Activated T-cell treated with anti-CD3 and anti-CD28 coated beads, Interleukin-2, amount 50 U/mL, for 24 hours (primary cell): ENCODE data around the gene MC1R.
"Not testable (repeated sequence)": the region's sequence is repeated elsewhere in the genome, so short reads cannot be mapped to it uniquely, and the experiment has no call there.

ENCODE experiments used
- DNase-seq: peaks from one replicate; pipeline ENCODE4 v3.0.0-alpha.2; 2020
- H3K27ac Mint-ChIP-seq: 2 replicates; pipeline ENCODE4 v1.8.0; 2020; ENCODE audit warnings: mild to moderate bottlenecking, mixed read lengths
- H3K27me3 Mint-ChIP-seq: 2 replicates; pipeline ENCODE4 v1.8.0; 2020; ENCODE audit warnings: mixed read lengths
- H3K36me3 Mint-ChIP-seq: 2 replicates; pipeline ENCODE4 v1.8.0; 2020; ENCODE audit warnings: low read depth, mixed read lengths
- H3K4me1 Mint-ChIP-seq: 2 replicates; pipeline ENCODE4 v1.8.0; 2020; ENCODE audit warnings: low read depth, mixed read lengths
- H3K4me3 Mint-ChIP-seq: 2 replicates; pipeline ENCODE4 v1.8.0; 2020; ENCODE audit warnings: mild to moderate bottlenecking, moderate library complexity, mixed read lengths
- H3K9me3 Mint-ChIP-seq: 2 replicates; pipeline ENCODE4 v1.8.0; 2020; ENCODE audit warnings: mixed read lengths

The MC1R gene

DNA sequence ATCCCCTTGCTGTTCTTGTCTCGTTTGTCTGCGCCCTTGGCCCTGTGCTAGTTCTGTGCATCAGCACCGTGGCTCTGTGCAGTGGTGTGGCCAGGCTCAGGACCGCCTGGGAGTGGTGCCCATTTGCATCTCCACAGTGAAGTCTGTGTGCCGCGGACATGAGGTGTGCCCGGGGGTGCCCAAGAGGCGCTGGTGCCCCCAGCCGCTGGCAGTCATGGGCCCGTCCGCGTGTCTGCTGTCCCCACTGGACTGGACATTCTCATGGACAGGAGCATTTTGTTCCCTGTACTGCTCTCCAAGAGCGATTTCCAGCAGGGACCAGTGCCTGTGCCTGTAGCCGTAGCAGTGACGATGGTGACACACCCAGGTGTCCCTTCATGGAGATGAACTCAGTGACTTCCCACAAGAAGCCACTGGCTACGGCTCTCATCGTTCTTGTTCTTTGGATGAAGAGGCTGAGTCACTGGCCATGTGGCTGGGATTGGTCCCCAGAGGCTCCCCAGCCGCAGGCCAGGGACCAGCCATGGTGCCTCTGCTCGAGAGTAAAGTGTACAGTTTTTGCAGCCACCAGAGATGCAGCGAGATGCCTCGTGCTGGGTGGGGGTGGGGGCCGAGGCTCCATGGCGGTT, 13.0 kb upstream of the MC1R start:
- no peak for DNase-seq
- Mint-ChIP-seq H3K9me3 (no peaks in the 10 kb centered on the region), H3K27ac (no peak overlapping the region), H3K27me3 (no peaks in the 10 kb centered on the region), H3K4me3 (no peak overlapping the region), H3K4me1 (peaks cover 6% of the 10 kb centered on the region), H3K36me3 (peaks cover 66% of the 10 kb centered on the region)

DNA sequence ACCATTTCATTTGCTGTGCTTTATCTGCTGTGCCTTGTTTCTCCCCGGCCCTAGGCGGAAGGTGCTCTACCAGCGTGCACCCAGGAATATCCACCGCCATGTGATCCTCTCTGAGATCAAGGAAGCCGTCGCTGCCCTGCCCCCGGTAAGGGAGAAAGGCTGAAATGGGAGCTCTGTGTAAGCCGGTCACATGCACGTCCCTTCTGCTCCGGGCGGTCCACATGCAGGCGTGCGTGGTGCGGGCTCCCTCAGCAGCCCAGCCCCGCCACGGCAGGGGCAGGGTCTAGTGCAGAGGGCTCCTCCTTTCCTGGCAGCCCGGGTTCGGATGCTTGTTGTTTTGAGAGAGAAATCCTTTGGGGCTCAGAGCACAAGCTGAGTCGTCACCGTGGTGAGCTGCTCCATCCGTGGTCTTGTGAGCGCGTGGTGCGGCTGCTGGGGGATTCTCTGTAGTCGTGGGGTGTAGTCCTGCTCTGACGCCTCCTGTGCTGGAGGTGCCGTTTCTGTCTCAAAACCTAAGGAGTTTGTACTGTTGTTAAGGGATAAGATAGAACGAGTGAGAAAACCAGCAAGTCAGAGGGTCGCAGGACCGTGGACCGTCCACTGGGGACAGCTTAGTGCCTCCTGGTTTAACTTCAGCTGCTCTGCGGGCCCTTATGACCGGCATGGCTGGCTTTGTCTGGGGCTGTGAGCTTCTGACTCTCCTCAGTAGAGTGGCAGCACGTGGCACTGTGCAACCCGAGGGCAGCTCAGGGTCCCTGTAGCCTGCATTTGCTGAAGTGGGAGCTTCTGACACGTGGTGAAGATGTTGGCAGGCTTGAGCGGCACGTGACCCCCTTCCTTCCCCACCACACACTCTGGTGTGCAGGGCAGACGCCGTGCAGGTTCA, 12.3 kb upstream of the MC1R start:
- Mint-ChIP-seq H3K27ac (no peak overlapping the region), H3K27me3 (no peaks in the 10 kb centered on the region), H3K4me1 (peaks cover 6% of the 10 kb centered on the region), H3K9me3 (no peaks in the 10 kb centered on the region), H3K4me3 (no peak overlapping the region), H3K36me3 (peaks cover 64% of the 10 kb centered on the region)
- no peak for DNase-seq

DNA sequence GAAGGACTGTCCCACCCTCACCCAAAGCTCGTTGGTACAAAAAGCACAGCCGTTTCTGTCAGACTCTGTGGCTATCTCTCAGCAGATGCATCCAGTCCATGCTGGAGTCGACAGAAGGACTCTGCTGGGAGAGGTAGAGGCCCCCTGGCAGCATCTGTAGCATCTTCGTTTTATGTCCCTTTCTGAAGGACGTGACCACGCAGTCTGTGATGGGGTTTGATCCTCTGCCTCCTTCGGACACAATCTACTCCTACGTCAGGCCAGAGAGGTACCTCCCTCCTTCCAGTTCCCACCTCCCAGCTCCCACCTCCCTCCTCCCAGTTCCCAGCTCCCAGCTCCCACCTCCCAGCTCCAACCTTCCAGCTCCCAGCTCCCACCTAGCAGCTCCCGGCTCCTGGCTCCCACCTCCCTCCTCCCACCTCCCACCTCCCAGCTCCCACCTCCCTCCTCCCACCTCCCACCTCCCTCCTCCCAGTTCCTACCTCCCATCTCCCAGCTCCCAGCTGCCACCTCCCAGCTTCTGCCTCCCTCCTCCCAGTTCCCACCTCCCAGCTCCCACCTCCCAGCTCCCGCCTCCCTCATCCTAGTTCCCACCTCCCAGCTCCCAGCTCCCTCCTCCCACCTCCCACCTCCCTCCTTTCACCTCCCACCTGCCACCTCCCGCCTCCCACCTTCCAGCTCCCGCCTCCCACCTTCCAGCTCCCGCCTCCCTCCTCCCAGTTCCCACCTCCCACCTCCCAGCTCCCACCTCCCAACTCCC, 11.4 kb upstream of the MC1R start:
- Mint-ChIP-seq H3K36me3 (peaks cover 73% of the 10 kb centered on the region), H3K9me3 (no peaks in the 10 kb centered on the region), H3K27ac (no peak overlapping the region), H3K4me3 (no peak overlapping the region), H3K27me3 (no peaks in the 10 kb centered on the region), H3K4me1 (peaks cover 6% of the 10 kb centered on the region)
- no peak for DNase-seq

DNA sequence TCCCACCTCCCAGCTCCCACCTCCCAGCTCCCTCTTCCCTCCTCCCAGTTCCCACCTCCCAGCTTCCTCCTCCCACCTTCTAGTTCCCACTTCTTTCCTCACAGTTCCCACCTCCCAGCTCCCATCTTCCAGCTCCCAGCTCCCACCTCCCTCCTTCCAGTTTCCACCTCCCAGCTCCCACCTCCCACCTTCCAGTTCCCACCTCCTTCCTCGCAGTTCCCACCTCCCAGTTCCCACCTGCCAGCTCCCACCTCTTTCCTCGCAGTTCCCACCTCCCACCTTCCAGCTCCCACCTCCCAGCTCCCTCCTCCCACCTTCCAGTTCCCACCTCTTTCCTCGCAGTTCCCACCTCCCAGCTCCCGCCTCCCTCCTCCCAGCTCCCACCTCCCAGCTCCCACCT, 10.4 kb upstream of the MC1R start:
- Mint-ChIP-seq H3K36me3 (peaks cover 78% of the 10 kb centered on the region), H3K9me3 (no peaks in the 10 kb centered on the region), H3K27me3 (no peaks in the 10 kb centered on the region), H3K27ac (no peak overlapping the region), H3K4me1 (peaks cover 6% of the 10 kb centered on the region), H3K4me3 (no peak overlapping the region)
- no peak for DNase-seq

DNA sequence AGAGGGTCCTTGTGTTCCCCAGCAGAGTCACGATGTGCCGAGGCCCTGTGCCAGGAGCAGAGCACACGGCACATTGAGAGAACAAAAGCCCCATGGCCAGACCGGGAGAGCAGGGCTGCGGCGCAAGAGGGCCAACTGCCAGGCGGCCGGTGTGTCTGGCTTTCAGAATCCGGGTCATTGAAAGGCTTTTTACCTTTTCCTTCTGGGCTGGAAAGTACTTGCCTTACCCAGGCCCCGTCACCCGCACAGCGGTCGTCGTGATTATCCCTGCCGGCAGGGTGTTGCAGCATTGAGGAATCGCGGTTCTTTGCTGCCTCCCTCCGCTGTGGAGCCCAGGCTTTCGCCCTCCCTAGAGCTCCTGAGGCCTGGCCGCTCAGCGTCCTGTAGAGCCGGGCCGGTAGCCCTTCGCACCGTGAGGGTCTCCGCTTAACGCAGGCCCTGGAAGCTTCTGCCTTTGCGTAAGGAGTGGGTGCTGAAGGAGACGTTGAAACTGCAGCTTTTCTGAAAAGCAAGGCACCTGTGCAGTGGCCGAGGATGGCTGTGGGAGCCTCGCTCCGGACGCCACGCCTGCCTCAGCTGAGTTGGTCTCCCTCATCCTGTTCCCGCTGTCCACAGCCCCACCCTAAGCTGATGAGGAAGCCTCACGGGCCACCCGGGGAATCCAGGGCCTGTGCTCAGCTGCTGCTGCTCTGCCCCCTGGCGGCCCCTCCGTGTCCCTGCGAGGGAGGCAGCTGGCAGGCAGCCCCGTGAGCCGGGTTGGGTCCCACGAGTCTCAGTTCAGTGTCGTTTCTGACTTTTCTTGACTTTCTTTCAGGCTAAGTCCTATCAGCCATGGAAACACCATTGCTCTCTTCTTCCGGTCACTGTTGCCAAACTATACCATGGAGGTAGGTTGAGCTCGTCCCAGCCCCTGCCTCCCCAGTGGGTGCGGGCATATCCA, 8.6 kb upstream of the MC1R start:
- H3K4me3 Mint-ChIP-seq: no peak overlapping the region
- DNase-seq: peak; percentile 81
- H3K27ac Mint-ChIP-seq: no peak overlapping the region
- no peaks in the 10 kb centered on the region for H3K27me3 Mint-ChIP-seq
- H3K4me1 Mint-ChIP-seq: peaks cover 6% of the 10 kb centered on the region
- no peaks in the 10 kb centered on the region for H3K9me3 Mint-ChIP-seq
- peaks cover 66% of the 10 kb centered on the region for H3K36me3 Mint-ChIP-seq

DNA sequence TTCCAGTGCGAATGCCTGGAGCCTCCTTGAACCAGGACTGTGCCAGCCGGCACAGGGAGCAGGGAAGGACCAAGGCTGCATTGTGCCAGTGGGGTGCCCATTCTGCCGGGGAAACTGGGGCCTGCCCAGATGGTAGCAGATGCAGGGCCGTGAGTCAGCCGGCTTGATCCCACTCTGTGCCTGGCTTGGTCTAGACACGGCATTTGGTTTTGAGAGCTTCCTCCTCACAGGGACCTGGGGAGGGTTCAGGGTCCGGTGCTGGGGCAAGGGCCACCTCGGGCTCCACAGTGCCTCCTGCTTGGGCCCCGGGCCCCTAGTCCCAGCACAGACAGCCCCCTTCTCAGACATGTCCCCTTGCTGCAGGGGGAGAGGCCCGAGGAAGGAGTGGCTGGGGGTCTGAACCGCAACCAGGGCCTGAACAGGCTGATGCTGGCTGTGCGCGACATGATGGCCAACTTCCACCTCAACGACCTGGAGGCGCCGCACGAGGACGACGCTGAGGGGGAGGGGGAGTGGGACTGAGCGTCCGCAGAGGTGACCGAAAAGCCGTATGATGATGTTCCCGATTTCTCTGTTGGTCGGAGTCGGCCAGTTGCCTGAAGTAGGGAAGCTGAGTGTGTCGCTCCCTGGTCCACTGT, 7.8 kb upstream of the MC1R start:
- no peak overlapping the region for H3K27ac Mint-ChIP-seq
- no peak for DNase-seq

DNA sequence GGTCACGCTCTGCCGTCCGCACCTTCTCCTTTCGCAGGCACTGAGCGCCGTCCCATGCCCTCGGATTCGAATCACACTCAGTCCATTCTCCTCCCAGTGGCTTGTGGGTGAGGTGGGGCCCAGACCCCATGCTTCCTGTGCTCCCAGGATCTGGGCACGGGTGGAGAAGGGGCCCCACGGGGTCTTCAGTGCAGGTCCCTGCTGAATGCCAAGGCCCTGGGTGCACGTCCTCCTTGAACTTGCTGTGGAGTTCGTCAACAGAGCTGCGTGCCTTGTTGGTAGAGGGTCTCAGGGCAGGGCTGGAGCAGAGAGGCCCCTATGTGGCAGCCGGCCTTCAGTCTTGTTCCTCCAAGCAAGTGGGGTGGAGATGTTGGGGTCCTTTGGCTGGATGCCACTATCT, 7.3 kb upstream of the MC1R start:
- H3K4me1 Mint-ChIP-seq: peaks cover 8% of the 10 kb centered on the region
- peaks cover 55% of the 10 kb centered on the region for H3K36me3 Mint-ChIP-seq
- H3K4me3 Mint-ChIP-seq: no peak overlapping the region
- H3K27ac Mint-ChIP-seq: no peak overlapping the region
- DNase-seq: no peak
- H3K9me3 Mint-ChIP-seq: no peaks in the 10 kb centered on the region
- H3K27me3 Mint-ChIP-seq: no peaks in the 10 kb centered on the region

More for the DNA sequence above, 7.8 kb upstream of the MC1R start:
- peaks cover 59% of the 10 kb centered on the region for H3K36me3 Mint-ChIP-seq
- H3K4me3 Mint-ChIP-seq: no peak overlapping the region
- no peaks in the 10 kb centered on the region for H3K27me3 Mint-ChIP-seq
- no peaks in the 10 kb centered on the region for H3K9me3 Mint-ChIP-seq
- H3K4me1 Mint-ChIP-seq: peaks cover 6% of the 10 kb centered on the region

DNA sequence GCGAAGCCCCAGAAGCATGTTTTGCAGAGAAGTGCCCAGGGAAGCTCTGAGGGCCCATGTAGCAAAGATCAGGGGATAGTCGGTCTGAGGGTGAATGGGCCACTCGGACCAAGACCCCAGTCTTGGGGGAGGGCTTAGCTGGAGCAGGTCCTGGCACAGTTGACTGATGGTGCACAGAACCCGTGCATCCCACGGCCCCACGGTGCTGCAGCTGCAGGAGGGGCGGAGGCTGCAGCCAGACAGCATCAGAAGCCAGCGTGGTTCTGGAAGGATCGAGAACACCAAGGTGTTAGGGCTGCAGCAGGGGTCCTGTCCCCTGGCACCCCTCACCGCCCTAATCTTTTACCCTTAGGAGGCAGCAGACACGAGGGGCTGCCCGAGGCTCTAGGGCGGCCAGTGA, 6.5 kb upstream of the MC1R start:
- Mint-ChIP-seq H3K9me3 (no peaks in the 10 kb centered on the region), H3K4me1 (peaks cover 8% of the 10 kb centered on the region), H3K27ac (no peak overlapping the region), H3K27me3 (no peaks in the 10 kb centered on the region), H3K4me3 (no peak overlapping the region), H3K36me3 (peaks cover 48% of the 10 kb centered on the region)
- no peak for DNase-seq

DNA sequence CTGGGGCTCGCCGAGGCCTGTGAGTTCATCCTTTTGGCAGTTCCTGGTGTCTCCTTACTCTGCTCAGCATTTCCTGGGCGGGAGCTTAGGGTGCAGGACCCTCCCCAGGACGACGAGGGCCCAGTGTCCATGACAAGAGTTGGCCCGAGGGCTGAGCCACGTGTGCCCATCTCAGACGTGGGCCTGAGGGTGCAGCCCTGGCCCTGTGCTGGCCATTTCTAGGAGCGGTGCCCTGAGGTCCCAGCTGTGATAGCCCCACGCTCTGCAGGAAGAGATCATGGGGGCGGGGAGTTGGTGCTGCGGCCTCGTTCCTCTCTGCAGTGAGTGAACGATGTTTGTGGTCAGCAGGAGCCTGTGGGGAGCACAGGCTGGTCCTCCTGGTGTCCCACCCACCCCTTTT, 6.0 kb upstream of the MC1R start:
- Mint-ChIP-seq H3K4me1 (peaks cover 10% of the 10 kb centered on the region), H3K36me3 (peaks cover 48% of the 10 kb centered on the region), H3K27me3 (no peaks in the 10 kb centered on the region), H3K4me3 (no peak overlapping the region), H3K9me3 (no peaks in the 10 kb centered on the region), H3K27ac (no peak overlapping the region)
- DNase-seq: no peak

DNA sequence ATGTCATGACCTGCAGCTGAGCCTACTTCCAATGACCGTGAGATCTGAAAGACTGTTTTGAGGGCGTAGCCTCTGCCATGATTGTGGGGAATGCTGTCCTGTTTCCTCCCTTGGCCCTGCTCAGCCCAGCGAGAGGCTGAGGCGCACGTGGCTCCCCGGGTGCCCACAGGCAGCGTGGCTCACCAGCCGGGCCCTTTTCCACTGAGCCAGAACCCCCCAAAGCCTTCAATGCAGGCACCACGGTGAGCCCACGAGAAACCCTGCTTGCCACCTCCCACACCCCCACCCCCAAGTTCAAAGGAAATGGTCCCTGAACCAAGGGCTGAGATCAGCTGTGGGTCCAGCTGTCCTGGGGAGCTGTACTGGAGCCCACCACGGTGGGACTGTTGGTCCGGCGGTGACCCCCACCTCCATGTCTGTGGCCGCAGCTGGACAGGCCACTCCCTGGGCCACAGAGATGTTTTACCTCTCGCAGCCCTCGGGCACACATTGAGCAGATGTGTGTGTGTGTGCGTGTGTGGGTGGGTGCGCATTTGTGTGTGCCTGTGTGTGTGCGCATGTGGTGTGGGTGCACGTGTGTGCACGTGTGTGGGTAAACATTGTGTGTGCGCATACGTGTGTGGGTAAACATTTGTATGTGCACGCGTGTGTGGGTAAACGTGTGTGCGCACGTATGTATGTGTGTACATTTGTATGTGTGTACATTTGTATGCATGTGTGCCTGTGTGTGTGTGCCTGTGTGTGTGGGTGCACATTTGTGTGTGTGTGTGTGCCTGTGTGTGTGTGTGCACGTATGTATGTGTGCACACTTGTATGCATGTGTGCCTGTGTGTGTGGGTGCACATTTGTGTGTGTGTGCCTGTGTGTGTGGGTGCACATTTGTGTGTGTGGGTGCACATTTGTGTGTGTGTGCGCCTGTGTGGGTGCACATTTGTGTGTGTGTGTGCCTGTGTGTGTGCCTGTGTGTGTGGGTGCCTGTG, 5.0 kb upstream of the MC1R start:
- peaks cover 2% of the 10 kb centered on the region for H3K27me3 Mint-ChIP-seq
- no peak overlapping the region for H3K4me3 Mint-ChIP-seq
- no peaks in the 10 kb centered on the region for H3K9me3 Mint-ChIP-seq
- H3K4me1 Mint-ChIP-seq: peaks cover 19% of the 10 kb centered on the region
- H3K27ac Mint-ChIP-seq: no peak overlapping the region
- no peak for DNase-seq
- peaks cover 47% of the 10 kb centered on the region for H3K36me3 Mint-ChIP-seq

DNA sequence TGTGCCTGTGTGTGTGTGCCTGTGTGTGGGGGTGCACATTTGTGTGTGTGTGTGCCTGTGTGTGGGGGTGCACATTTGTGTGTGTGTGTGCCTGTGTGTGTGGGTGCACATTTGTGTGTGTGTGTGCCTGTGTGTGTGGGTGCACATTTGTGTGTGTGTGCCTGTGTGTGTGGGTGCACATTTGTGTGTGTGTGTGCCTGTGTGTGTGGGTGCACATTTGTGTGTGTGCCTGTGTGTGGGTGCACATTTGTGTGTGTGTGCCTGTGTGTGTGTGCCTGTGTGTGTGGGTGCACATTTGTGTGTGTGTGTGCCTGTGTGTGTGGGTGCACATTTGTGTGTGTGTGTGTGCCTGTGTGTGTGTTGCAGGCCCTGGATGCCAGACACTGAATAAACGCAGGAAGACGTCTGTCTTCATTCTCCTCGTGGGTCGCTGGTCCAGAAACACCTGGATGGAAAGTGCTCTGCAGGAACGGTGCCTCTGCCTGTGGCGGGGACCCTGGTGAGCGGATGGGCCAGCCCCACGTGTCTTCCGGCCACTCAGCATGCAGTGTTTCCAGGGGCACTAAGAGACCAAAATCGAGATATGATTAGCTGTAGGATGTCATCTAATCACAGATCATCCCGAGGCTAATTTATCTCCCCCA, 3.9 kb upstream of the MC1R start:
- not testable (repeated sequence) for H3K27ac Mint-ChIP-seq, H3K9me3 Mint-ChIP-seq, DNase-seq, H3K4me3 Mint-ChIP-seq
- Mint-ChIP-seq H3K36me3 (peaks cover 36% of the 10 kb centered on the region), H3K27me3 (peaks cover 13% of the 10 kb centered on the region), H3K4me1 (peaks cover 21% of the 10 kb centered on the region)

DNA sequence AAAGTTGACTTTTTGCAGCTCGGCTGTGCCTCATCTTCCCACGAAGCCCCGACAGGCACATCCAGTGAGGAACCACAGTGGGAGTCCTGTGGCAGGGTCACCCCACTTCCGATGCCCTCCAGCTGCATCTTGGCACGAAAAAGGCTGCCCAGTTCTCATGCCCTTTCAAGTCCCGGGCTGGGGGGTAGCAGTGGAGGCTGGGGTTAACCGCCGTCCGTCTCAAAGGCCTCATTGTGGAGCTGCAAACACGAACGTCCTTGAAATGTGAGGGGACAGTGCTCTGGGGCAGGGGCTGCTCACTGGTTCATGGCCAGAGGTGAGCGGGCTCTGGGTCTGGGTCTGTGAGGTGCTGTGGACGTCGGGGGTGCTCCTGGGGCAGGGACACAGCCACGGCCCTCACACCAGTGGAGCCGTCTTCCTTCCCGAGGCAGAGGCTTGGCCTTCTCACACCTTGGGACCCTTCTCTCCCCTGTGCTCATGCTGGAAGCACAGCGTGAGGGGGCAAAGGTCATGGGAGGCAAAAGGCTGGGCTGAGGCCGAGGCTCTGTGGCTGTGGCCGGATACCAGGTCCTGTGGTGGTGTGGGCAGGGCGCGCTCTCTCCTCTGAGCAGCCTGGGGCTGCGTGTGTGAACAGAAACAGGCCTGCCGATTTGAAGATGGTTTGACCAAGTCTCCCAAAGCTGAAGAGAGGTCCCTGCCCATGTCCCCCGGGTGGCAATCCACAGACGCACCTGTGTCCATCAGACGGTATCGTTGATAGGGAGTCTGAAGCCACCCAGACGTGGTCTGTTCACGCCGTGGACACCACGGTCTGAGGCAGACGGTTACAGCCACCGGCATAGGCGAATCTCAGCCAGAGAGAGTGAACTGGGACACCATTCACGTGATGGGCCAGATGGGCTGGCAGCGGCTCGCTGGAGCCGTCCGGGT, 3.1 kb upstream of the MC1R start:
- Mint-ChIP-seq H3K4me1 (peaks cover 28% of the 10 kb centered on the region), H3K27me3 (peaks cover 21% of the 10 kb centered on the region), H3K9me3 (no peaks in the 10 kb centered on the region), H3K27ac (no peak overlapping the region), H3K36me3 (peaks cover 28% of the 10 kb centered on the region), H3K4me3 (no peak overlapping the region)
- DNase-seq: no peak
